Measurements from ENCODE around the gene ZBTB47.

Gene ZBTB47

DNA sequence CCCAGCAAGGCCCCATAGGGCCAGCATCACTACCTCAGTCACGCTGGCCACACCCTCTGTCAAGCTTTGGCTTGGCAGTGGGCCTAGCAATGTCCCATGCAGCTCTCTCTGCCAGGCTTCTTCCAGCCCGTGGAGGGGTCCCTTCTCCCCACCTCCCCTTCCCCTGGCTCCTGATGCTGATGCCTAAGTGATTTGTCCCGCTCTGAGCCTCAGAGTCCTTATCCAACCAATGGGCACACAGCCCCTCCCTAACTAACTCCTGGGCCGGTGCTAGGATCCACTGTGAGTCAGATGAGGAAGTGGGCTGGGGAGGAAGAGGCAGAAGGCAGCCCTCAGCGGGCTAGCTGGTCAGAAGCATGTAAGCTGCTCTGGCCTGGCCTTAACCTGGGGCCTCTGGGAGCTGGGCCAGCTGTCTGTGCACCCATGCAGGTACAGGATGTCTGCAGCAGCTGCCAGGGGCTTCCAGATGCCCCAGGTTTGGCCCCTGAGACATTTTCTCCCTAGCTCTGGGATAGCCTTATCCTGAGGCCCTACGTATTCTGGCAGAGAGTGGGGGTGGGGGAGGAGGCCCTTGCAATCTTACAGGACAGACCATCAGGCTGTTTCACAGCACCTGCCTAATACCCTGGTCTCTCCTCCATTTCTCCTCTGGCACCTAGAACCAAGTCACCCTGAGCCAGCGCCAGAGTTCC, 740 bp upstream of the ZBTB47 start:
- FAIRE-seq: peak; percentile 92
- DNase-seq (ENCODE audit: low spot score): peak; percentile 90

DNA sequence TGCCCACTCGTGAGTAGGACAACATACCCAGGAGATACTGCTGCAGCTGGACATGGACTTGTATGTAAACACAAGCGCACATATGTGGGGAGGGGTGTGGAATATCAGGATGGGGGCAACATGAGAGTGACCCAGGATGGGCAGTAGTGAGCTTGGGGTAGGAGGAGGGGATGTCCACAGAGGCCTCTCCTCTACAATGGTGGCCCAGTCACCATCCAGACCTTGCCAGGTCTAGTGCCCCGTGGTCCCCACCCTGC, 266 bp upstream of the ZBTB47 start:
- FAIRE-seq (no peak), DNase-seq (ENCODE audit: low spot score) (no peak)

- DNase-seq (ENCODE audit: low spot score) (peak; percentile 9), FAIRE-seq (no peak)
Observed at GRCh38 chr3:42654331-42655201, 1.1 kb downstream of the ZBTB47 start.

GRCh38 chr3:42655331-42655888, 1.9 kb downstream of the ZBTB47 start:
- DNase-seq (ENCODE audit: low spot score): no peak
- no peak for FAIRE-seq

GRCh38 chr3:42655980-42656679, 2.6 kb downstream of the ZBTB47 start:
- DNase-seq (ENCODE audit: low spot score) (peak; percentile 6), FAIRE-seq (no peak)

- DNase-seq (ENCODE audit: low spot score) (no peak), FAIRE-seq (no peak)
Observed at GRCh38 chr3:42656680-42657610, 3.4 kb downstream of the ZBTB47 start.

- FAIRE-seq: no peak
- no peak for DNase-seq (ENCODE audit: low spot score)
Observed at GRCh38 chr3:42657675-42658074, 4.2 kb downstream of the ZBTB47 start.

GRCh38 chr3:42658091-42658770, 4.7 kb downstream of the ZBTB47 start:
- DNase-seq (ENCODE audit: low spot score): no peak
- no peak for FAIRE-seq

DNA sequence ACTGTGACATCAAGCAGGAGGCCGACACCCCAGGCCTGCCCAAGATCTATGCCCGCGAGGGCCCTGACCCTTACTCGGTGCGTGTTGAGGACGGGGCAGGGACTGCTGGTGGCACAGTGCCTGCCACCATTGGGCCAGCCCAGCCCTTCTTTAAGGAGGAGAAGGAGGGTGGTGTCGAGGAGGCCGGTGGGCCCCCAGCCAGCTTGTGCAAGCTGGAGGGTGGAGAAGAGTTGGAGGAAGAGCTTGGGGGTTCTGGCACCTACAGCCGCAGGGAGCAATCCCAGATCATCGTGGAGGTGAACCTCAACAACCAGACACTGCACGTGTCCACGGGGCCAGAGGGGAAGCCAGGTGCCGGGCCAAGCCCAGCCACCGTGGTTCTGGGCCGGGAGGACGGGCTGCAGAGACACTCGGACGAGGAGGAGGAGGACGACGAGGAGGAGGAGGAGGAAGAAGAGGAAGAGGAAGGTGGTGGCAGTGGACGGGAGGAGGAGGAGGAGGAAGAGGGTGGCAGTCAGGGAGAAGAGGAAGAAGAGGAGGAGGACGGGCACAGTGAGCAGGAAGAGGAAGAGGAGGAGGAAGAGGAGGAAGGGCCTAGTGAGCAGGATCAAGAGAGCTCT, 5.4 kb downstream of the ZBTB47 start:
- DNase-seq (ENCODE audit: low spot score): no peak

GRCh38 chr3:42659451-42660130, 6.1 kb downstream of the ZBTB47 start:
- FAIRE-seq: no peak
- no peak for DNase-seq (ENCODE audit: low spot score)

More for the DNA sequence above, 5.4 kb downstream of the ZBTB47 start:
- no peak for FAIRE-seq

DNA sequence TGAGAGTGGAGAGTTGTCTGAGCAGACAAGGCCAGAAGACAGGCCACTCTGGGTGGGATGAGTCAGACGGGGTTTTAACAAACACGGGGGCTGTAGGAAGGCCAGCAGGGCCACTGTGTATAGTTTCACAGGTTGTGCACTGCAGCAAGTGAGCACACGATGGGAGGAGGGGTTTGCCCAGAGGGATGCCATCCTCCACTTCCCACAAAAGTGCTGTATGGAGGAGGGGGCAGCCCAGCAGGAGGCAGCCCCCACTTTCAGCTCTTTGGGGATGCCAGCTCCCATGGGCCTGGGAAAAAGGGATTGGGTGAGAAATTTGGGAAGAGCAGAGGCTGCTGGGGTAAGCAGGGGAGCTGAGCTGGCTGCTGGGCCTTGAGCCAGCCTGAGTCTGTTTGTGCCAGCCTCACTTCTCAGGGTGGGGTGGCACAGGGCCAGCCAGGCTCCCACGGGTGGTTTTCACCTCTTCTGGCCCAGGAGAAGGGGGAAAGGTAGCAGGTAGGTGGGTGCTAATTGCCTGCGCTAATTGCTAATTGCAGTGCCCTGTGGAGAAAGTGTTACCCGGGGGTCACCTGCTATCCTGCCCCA, 6.7 kb downstream of the ZBTB47 start:
- DNase-seq (ENCODE audit: low spot score) (no peak), FAIRE-seq (no peak)

DNA sequence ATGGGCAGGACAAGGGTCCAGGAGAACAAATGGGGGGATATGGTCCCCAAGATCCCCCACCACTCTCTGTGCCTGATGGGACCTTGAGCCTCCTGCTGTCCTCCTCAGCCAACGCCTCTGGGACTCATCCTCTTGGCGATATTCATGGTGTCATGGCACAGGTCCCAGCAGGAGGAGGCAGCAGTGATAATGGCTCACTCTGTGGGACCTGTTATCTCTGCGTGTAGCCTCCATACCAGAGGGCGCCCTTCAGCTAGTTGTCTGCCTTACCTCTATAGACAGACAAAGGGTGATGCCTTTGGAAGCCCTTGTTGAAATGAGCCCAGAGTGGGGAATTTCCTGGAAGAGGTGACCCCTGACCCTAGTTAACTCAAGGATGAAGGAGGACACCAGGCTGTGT, 7.4 kb downstream of the ZBTB47 start:
- FAIRE-seq: no peak
- no peak for DNase-seq (ENCODE audit: low spot score)

- DNase-seq (ENCODE audit: low spot score) (no peak), FAIRE-seq (no peak)
Observed at GRCh38 chr3:42661593-42662022, 8.1 kb downstream of the ZBTB47 start.

- DNase-seq (ENCODE audit: low spot score) (no peak), FAIRE-seq (no peak)
Observed at GRCh38 chr3:42662037-42662812, 8.7 kb downstream of the ZBTB47 start.

DNA sequence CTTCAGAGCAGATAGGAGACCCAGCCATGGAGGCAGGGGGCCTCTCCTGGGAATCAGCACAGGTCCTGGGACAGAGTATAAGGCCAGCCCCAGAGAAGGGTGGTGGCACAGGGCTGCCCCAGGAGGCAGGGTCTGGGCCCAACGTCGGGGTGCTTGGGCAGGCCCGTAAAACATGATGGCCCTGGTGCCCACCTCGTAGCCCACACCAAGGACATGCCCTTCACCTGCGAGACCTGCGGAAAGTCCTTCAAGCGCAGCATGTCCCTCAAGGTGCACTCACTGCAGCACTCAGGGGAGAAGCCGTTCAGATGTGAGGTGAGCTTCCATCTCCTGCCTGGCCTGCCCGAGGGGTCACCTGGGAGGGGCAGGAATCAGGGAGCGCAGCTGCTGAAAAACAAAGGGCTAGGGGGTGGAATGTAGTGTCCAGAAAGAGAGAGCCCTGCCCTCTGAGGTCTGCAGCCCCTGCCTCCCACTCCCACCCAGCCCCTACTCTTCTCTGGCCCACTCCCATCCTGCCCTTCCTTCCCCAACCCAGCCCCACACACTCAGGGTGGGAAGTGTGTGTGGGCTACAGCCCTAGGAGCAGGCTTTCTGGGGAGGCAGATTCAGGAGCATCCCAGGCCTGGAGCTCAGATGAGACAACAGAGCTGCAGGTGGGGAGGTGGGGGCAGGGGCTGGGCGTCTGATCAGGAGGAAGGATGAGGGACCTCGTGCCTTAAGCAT, 9.5 kb downstream of the ZBTB47 start:
- DNase-seq (ENCODE audit: low spot score): no peak
- no peak for FAIRE-seq

DNA sequence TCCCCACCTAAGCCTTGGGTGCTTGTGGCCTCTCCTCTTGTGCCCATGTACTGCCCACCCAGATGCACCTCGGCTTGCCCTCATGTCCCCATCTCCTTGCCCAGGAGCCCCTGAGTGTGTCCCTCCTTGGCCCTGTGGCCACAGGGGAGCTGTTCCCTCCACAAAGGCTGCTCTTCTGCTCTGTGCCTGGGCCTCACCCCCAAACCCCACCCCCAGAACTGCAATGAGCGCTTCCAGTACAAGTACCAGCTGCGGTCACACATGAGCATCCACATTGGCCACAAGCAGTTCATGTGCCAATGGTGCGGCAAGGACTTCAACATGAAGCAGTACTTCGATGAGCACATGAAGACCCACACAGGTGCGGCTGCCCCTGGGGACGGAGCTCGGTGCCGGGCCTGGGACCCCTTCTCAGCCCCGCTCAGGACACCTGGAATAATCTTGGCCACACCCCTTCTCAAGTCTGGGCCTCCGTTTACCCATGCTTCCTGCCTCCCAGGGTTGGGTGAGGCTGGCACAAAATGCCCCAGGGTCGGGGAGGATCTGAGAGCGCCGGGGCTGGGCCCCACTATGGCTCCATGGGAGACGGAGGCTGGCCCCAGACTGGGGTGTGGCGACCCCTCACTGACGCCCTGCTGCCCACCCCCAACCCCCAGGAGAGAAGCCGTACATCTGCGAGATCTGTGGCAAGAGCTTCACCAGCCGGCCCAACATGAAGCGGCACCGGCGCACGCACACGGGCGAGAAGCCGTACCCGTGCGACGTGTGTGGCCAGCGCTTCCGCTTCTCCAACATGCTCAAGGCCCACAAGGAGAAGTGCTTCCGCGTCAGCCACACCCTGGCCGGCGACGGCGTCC, 10.3 kb downstream of the ZBTB47 start:
- DNase-seq (ENCODE audit: low spot score) (no peak), FAIRE-seq (no peak)

GRCh38 chr3:42664438-42664803, 10.9 kb downstream of the ZBTB47 start:
- DNase-seq (ENCODE audit: low spot score) (no peak), FAIRE-seq (no peak)
